ENCODE data around the gene ARL9.
"Not testable (repeated sequence)": the region's sequence is repeated elsewhere in the genome, so short reads cannot be mapped to it uniquely, and the experiment has no call there.

ARL9 gene, protein sequence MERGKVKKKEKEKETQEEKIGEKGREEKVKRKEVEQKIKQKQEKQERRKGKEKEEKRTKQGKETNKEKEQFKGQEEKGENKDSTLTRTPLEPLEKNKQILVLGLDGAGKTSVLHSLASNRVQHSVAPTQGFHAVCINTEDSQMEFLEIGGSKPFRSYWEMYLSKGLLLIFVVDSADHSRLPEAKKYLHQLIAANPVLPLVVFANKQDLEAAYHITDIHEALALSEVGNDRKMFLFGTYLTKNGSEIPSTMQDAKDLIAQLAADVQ
- total RNA-seq, result 0.12 to 0.78 (median 0.31) reads per million in 4 experiments

DNA sequence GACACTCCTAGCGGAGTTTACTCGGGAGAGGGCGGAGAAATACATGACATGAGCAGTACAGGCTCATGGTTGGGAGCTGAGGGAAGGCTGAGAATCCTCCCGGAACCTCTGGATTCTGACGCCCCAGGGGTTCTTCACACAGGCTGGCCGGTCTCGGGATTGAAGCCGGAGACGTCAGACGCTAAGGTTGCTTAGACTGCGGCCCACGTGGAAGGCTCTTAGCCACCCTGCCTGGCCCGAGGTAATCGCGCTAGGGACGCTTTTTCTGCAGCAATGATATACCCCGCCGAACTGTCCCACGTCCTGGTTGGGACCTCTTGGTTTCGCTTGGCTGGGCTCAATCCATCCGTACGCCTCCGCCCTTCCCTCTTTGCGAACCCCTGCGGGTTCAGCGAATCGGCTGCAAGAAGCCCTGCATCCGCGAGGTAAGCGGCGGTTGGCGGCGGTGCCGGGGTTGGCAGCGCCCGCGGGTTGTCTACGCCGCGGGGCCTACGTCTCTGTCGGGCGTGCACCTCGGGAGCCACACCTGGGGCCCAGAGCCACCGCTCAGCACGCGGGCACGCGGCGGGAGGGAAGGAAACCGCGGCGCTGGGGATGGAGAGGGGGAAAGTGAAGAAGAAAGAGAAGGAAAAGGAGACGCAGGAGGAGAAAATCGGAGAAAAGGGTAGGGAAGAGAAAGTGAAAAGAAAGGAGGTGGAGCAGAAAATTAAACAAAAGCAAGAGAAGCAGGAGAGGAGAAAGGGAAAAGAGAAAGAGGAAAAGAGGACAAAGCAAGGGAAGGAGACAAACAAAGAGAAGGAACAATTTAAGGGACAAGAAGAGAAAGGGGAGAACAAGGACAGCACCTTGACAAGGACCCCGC lies at the start of gene ARL9:
Gene ARL9 (plus strand): TSS at position 523 of the 862 bp plus-strand sequence. CDS start 72 bp downstream, at position 595.
- DNase-seq, result peak; percentile 39

DNA sequence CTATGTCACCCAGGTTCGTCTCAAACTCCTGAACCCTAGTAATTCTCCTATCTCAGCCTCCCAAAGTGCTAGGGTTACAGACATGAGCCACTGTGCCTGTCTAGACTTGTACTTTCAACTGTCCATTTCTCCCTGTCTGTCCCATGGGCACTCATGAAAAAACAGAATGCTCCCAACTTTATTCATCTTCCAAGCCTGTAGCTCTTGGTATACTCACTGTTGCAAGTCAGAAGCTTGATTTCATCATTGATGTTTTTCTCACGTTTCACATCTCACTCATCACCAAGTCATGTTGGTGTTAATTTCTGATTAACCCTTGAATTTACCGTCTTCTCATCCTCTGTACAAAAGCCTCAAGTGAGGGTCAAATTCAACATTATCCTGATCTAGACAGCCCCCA lies 45.5 kb upstream of the ARL9 start:
- no peak for DNase-seq

DNA sequence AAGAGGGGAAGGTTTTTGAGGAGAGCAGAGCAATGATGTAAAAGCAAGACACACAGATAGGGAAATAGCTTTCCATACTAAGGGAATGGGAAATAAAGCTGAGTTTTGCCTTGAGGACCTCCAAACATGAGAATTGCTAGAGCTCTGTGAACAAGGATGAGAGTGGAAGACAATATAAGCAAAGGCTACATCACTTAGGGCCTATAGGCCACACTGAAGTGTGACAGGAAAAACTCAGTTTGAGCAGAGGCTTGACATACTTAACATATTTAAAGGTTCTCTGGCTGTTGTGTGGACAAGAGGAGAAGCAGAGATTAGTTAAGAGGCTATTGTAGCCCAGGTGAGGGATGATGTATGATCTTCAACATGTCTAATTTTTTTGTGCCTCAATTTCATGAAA lies 43.4 kb upstream of the ARL9 start:
- DNase-seq, result no peak

DNA sequence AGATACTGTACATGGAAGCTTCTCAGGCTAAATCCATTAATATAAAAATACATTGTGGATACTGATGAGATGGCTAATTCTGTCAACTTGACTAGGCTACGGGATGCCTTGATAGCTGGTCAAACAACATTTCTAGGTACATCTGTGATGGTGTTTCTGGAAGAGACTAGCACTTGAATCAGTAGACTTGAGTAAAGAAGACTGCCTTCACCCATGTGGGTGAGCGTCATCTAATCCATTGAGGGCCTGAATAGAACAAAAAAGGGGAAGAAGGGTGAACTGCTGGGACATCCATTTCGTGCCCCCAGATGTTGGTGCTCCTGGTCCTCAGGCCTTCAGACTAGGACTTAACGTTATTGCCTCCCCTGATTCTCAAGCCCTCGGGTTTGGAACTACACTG lies 41.9 kb upstream of the ARL9 start:
- no peak for DNase-seq

DNA sequence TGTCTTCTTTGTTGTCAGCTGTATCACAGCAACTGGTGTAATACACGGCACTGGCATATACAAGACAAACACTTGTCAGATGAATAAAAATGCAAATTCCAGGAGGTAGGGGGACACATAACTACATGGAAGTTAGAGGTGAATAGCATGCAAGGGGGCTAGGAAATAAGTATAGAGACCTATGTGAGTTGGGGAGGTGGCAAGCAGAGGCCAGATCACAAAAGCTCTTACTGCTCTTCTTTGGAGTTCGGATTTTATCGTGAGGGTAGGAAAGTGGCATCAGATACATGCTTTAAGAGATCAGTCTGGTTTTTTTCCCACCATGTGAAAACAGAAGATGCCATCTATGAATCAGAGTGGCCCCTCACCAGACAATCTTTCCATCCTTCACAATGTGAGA lies 41.0 kb upstream of the ARL9 start:
- no peak for DNase-seq

DNA sequence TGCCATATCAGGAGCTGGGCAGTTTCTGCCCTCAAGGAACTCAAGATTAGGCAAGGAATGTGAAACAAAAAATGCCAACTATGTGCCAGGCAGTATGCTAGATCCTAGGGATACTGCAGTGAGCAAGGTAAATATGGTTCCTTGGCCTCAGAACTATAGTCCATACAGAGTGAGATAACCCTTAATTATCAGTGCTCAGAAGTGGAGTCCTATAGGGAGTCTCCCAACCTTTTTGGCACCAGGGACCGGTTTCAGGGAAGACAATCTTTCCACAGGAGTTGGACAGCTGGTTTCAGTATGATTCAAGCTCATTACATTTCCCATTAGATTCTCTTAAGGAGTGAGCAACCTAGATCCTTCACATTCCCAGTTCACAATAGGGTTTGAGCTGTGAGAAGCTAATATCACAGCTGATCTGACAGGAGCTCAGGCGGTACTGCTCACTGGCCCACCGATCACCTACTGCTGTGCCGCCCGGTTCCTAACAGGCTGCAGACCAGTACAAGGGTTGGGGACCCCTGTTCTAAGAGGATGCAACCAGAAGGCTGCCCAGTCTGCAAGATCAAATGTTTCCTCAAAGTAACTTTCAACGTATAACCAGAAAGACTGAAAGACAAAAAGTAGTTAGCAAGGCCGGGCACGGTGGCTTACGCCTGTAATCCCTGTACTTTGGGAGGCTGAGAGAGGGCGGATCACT lies 39.8 kb upstream of the ARL9 start:
- no peak for DNase-seq

DNA sequence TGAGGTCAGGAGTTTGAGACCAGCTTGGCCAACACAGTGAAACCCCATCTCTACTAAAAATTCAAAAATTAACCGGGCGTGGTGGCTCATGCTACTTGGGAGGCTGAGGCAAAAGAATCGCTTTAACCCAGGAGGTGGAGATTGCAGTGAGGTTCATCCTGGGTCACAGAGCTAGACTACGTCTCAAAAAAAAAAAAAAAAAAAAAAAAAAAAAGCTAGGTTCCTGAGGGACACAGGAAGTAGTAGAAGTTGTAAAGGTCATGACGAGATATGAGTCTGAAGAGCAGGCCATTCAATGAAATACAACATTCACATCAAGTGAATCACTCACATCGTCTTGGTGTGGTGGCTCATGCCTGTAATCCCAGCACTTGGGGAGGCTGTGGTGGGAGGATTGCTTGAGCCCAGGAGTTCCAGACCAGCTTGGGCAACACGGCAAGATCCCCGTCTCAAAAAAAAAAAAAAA lies 39.3 kb upstream of the ARL9 start:
- not testable (repeated sequence) for DNase-seq

DNA sequence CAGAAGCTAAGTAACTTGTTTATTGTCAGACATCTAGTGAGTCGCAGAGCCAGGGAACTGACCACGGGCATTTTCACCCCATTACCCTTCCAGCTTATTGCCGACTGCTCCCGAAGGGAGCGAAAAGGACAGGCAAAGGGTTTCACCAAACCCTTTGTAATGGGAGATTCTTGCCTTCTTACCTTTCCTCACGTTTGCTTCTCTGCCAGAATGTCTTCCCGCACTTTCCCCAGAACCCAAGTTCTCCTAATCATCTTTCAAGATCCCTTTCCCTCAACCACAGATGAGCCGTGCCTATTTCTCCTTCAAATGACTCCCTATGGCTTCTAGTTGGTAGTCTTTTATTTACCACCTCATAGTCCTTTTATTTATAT lies 38.7 kb upstream of the ARL9 start:
- no peak for DNase-seq

DNA sequence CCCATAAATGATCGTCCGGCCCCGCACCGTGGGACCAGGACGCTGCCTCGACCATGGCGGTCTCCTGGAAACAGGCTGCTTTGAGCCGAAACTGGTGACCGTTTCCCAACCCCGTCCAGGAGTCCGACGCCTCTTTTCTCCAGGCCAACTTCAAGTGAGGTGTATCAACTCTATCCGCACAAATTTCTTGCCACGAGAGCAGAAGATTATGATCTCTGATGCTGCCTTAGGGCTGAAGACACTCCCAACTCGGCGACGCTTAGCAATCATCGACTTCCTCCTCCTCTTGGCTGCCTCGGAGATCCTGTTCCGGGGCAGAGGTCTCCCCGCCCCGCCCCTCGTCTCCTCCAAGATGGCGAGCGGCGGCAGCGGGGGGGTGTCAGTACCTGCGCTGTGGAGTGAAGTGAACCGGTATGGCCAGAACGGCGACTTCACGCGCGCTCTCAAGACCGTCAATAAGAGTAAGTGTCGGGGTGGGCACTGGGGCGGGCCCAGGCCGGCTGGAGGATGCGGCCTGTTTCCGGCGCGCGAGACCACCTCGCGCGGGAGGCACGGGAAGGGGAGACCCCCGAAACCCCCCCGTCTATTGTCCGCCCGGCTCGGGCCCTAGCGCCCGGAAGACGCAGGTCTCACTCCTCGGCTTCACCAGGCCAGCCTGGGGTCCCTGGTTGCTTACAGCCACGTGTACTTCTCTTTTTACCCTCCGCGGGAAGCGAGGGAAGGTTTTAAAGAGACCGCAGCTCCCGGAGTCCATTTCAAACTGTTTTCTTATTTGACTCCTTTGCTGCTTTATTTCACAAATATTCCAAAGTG lies 38.1 kb upstream of the ARL9 start, which contains the start of gene SRP72:
Gene SRP72 (plus strand): TSS at position 334 of the 813 bp plus-strand sequence. CDS start 19 bp downstream, at position 353.
- DNase-seq, result peak; percentile 82

DNA sequence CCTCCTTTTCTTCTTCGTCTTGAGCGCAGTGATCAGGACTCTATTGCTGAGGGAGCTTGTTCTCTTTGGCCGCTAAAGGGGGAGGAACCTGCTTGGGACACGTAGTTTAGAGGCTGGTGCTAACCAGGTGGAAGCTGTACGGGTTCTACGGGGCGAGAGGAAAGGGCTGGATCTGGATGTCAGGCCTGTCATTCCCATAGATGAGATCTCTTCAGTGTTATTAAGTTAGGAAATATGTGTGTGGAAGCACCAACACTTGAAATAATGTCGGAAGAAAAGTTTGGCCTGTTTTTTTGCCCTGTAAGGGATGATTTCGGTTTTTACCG lies 37.5 kb upstream of the ARL9 start:
- DNase-seq, result no peak

DNA sequence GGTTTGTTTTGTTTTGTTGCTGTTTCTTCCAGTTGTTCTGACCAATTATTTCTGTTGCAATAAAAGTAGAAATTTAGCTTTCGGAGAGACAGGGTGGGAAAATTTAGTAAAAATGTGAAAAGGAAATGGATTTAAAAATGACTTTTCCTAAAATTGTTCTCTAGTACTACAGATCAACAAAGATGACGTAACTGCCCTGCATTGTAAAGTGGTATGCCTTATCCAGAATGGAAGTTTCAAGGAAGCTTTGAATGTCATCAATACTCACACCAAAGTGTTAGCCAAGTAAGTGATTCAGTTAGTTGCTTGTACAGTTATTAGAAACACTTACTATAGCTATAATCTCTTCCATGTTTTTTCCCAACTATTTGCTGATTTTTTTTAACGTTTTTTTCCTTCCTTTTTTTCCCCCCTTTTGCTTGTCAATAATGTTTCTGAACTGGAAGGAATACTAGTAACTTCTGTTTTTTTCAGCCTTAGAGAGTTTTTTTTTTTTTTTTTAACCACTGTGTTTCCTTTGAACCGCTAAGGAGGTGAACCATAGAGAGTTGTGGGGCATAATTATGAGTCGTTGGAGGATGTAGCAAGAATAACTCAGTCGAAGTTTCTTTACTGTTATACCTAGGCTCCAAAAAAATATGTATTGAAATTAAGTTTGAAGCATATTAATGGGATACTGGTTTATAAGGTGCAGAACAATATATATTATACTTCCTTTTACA lies 35.9 kb upstream of the ARL9 start:
- DNase-seq, result no peak

DNA sequence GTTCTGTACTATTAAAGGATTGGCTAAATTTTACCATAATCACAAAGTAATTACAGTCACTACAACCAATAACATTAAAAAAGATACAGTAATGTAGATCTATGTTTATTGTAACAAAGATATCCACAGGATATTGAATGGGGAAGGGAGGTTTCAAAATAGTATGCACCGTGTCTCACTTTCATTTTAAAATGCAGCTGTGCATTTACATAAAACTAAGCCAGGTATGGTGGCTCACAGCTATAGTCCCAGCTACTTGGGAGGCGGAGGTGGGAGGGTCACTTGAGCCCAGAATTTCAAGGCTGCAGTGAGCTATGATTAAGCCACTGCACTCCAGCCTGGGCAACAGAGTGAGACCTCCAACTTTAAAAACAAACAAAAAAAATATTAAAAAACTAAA lies 29.7 kb upstream of the ARL9 start:
- DNase-seq, result no peak

DNA sequence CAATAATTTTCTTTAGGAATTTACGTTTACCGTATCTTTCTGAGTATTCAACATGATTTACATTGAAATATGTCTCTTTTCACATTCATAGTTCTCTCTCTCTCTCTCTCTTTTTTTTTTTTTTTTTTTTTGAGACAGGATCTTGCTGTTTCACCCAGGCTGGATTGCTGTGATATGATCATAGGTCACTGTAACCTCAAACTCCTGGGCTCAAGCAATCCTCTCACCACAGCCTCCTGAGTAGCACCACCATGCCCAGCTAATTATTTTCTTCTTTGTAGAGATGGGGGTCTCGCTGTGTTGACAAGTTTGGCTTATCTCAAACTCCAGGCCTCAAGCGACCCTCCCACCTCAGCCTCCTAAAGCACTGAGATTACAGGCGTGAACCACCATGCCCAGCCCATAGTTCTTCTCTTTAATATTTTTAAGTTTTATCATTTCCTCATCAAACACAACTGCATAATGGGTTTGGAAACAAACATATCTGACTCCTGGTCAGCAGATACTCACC lies 28.3 kb upstream of the ARL9 start:
- DNase-seq, result no peak

DNA sequence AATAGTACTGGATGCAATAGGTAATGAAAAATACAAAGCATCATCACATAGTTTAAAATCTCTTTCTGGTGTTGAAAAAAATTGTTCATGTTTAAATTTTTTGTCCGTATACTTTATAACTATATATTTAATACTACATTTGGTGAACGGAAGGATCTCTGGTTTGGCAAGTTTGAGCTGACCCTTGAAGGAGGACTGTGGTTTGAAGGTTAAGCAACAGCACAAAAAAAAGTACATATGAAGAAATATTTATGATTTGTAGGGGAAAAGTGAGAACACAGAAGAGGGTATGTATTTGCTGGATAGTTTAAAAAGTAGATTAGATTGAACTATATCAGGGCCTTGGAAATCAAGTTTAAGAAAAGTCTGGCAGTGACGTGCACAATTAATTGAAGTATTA lies 24.9 kb upstream of the ARL9 start:
- DNase-seq, result no peak

DNA sequence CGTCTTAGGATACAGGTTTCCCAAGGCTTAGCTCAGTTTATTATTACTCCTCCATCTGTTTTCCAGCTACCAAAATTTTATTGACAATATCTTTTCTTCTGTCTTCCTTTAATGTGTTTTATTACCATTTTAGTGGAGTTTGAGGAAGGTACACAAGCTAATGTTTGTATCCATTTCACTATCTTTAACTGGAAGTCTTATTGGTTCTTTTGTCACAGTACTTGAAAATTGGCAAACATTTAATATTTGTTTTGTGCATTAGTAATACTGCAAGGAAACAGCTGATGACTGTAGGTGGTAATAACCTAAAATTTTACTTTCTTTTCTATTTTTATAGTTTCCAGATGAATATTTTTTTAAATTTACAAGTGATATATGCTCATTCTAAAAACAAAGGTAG lies 9.3 kb upstream of the ARL9 start:
- no peak for DNase-seq

DNA sequence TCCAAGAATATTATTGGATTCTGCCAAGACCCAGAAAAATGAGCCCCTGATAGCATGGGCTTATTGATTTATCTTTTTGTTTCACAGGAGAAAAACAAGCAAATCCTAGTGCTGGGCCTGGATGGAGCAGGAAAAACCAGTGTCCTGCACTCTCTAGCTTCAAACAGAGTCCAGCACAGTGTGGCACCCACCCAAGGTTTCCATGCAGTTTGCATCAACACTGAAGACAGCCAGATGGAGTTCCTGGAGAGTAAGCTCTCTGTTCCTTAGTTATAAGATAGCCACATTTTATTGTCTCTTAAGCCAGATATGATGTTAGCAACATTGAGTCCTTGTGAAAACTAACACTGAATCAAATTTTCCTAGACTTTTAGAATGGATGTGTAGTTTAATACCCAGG lies 5.5 kb downstream of the ARL9 start:
- no peak for DNase-seq

DNA sequence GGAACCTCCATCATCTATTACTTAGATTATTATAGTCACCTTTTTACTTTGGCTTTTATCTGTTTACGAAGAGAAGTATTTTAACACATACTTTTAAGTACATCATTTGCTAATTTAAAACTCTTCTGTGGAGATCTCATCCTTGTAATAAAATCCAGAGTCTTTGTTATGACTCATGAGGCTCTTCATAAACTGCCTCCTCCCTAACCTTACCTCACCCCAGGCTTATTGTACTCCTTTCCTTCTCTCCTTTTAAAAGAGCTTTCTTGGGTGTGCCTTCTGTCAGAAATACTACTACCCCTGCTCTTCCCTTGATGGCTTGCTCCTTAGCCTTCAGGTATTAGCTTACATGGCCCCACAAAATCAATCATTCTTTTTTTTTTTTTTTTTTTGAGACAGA lies 6.6 kb downstream of the ARL9 start:
- no peak for DNase-seq

DNA sequence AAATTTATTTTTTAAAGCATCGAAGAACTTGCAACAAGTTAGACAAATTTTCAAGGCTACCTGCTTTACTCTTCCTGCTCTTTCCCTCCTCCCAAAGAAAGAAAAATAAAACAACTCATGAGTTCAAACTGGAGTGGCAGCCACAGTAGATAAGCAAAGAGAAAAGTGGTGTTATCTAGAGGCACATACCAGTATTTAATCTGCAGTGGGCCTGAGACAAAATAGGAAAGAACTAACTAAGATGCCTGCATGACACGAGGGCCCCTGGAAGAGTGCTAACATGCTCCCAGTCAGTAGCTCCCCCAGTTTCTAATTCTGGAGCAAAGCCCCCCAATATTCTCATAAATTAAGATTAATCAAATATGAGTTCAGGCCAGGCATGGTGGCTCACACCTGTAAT lies 7.9 kb downstream of the ARL9 start:
- DNase-seq, result no peak

DNA sequence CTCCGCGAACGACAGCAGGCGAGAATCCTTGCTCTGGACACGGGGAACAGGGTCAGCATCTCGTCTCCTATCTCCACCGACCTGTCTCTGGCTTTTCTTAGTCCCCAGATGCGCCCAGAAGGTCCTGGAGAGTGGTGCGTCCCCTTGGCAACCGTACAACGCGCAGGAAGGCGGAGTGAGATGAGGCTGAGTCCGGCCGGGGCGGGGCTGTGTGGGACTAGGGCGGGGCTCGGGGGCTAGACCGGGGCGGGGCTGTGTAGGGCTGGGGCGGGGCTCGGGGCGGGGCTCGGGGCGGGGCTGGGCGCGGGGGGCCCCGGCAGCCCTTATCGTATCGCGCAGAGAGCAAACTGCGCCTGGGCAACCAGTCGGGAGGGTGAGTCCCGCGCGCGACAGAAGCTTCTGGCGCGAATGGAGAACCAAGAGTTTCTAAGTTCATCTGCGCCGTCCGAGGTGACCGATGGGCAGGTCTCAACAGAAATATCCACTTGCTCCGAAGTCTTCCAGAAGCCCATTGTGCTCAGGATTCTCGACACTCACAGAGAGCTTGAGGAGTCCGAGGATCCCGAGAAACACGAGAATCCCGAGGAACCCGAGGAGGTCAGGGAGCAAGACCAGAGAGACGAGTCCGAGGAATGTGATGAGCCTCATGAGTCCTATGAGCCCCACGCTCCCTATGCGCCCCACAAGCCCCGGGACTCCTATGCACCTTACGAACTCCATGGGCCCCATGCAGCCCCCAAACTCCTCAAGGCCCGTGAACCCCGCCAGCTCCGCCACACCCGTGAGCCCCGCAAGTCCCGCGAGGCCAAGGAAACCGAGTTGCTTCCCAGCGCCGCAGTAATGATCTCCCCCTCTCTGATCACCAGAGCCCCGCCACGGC lies 24.9 kb downstream of the ARL9 start:
- DNase-seq, result peak; percentile 81

DNA sequence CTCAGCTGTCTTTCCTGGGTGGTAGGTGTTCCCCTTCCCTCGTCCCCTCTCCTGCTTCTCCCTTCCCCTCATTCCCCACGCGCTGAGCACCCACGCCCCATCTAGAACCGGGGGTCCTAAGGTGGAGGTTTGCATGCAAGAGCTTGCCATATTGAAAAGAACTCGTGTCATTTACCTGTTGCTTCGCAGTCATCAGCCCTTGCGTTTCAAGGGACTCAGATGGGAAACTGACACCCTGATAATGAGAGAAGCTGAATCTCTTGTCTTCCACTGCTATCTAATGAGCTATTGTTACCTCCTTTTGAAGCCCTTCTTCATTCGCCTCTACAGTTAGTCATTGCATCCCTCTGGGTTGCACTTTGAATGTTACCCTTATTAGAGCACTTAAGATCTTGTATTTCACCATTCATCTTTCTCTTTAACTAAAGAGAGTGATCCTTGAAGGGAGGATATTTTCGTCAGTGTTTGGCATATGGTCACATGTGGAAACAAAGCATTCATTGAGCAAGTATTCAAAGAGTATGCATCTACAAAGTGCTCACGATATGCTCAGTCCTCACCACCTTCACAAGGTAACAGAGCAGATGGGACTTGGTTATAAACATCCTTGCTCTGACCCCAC lies 25.7 kb downstream of the ARL9 start:
- no peak for DNase-seq
